GM19372 (cell line): ENCODE results near the gene MXRA7.
"Not testable (repeated sequence)": the region's sequence is repeated elsewhere in the genome, so short reads cannot be mapped to it uniquely, and the experiment has no call there.

Experiments used
- ATAC-seq: cut with Tn5 transposase; IDR thresholded peaks from one replicate; pipeline ENCODE4 v1.9.1; 2021; ENCODE audit warnings: mild to moderate bottlenecking, low read depth, moderate library complexity; ENCODE audit not compliant: unreplicated experiment

The MXRA7 gene

GRCh38 chr17:76718516-76718915 lies 7.8 kb upstream of the MXRA7 start:
- ATAC-seq, result no peak

GRCh38 chr17:76716839-76717215 lies 6.1 kb upstream of the MXRA7 start:
- no peak for ATAC-seq

GRCh38 chr17:76716146-76716838 lies 5.5 kb upstream of the MXRA7 start:
- ATAC-seq, result no peak

- ATAC-seq, result no peak
Observed at GRCh38 chr17:76715496-76715830, 4.7 kb upstream of the MXRA7 start.

GRCh38 chr17:76714822-76715495 lies 4.2 kb upstream of the MXRA7 start:
- no peak for ATAC-seq

- no peak for ATAC-seq
Observed at GRCh38 chr17:76714336-76714735, 3.6 kb upstream of the MXRA7 start.

GRCh38 chr17:76713765-76714164 lies 3.0 kb upstream of the MXRA7 start:
- no peak for ATAC-seq

GRCh38 chr17:76712321-76712720 lies 1.6 kb upstream of the MXRA7 start:
- ATAC-seq, result not testable (repeated sequence)

- not testable (repeated sequence) for ATAC-seq
Observed at GRCh38 chr17:76709951-76710862, 558 bp downstream of the MXRA7 start.

GRCh38 chr17:76709077-76709950 lies 1.5 kb downstream of the MXRA7 start:
- no peak for ATAC-seq

GRCh38 chr17:76707985-76708807 lies 2.6 kb downstream of the MXRA7 start:
- no peak for ATAC-seq

GRCh38 chr17:76706817-76707216 lies 3.9 kb downstream of the MXRA7 start:
- ATAC-seq, result no peak

GRCh38 chr17:76704805-76705204 lies 6.0 kb downstream of the MXRA7 start:
- no peak for ATAC-seq

GRCh38 chr17:76702941-76703637 lies 7.7 kb downstream of the MXRA7 start:
- no peak for ATAC-seq

- no peak for ATAC-seq
Observed at GRCh38 chr17:76702076-76702475, 8.7 kb downstream of the MXRA7 start.

GRCh38 chr17:76701471-76701967 lies 9.2 kb downstream of the MXRA7 start:
- ATAC-seq, result no peak

- no peak for ATAC-seq
Observed at GRCh38 chr17:76700617-76701470, 9.9 kb downstream of the MXRA7 start.

- no peak for ATAC-seq
Observed at GRCh38 chr17:76700270-76700616, 10.5 kb downstream of the MXRA7 start.
